ENCODE results near the gene TCTN2. TPM values are rescaled to one million over a fixed set of nuclear protein-coding genes. Genes with fewer than 3 reads are reported as not detected.
A peak's percentile ranks its signal among the peaks of the same experiment; 100 is the strongest.

TCTN2 gene
- total and polyA plus RNA-seq, 2 of the 8 experiments (the other 6 are each of a cell fraction or from before 2014, with no cell fraction given) = 7.5 to 8.4 TPM

GRCh38 chr12:123671876-123672275 lies 963 bp downstream of the TCTN2 start:
- H3K23ac ChIP-seq (ENCODE audit: insufficient read length) = no peak overlapping the region
- H3K4me1 ChIP-seq (replicated peaks in 1 of 4; ENCODE audit: control insufficient read depth in 3 of 4, insufficient read depth in 4 of 4, low read length in 3 of 4) = peaks cover 0 to 4% (median 0%) of the 10 kb centered on the region in 4 experiments; a peak in 2 of 7 replicates
- no peak overlapping the region for H3K14ac ChIP-seq (ENCODE audit: insufficient read length)
- H3K9ac ChIP-seq (replicated peaks in 1 of 4; ENCODE audit: extremely low read depth in 1 of 4, low read depth in 3 of 4, low read length in 3 of 4) = peak overlapping the region in 1 of 4 experiments; percentile 49; a peak in 1 of 7 replicates
- H2BK20ac ChIP-seq (ENCODE audit: low read length) = no peak overlapping the region
- no peaks in the 10 kb centered on the region for H3K27me3 ChIP-seq (replicated peaks in 1 of 4; ENCODE audit: control insufficient read depth in 3 of 4, extremely low read depth in 1 of 4, insufficient read depth in 3 of 4, low read length in 3 of 4)
- H3K79me1 ChIP-seq (ENCODE audit: low read depth, low read length) = no peaks in the 10 kb centered on the region
- no peak overlapping the region for H3K27ac ChIP-seq (ENCODE audit: low read depth, low read length)
- WGBS, 2 experiments (ENCODE audit: extremely low coverage in 1 of 2, insufficient coverage in 1 of 2, insufficient read length in 1 of 2, insufficient replicate concordance in 2 of 2, low coverage in 1 of 2, low lambda C conversion rate in 2 of 2, missing lambda C conversion rate in 1 of 2) = 90% methylated on average over 6 of the region's 6 CpGs; no CpG with 5 or more reads in 1 of the 2 experiments
- H2AFZ ChIP-seq (ENCODE audit: low read length) = no peak overlapping the region
- no peak overlapping the region for H3K4ac ChIP-seq (replicated peaks; ENCODE audit: insufficient read length, low read depth, low read length)
- H2BK12ac ChIP-seq (ENCODE audit: low read depth, low read length) = no peak overlapping the region
- H3K23me2 ChIP-seq (ENCODE audit: low read depth, low read length) = peaks cover 4% of the 10 kb centered on the region; the same call in 1 of the 2 replicates
- H2BK120ac ChIP-seq (replicated peaks; ENCODE audit: low read depth, low read length) = no peak overlapping the region
- H3K18ac ChIP-seq (ENCODE audit: extremely low read depth, low read length) = no peak overlapping the region
- H4K91ac ChIP-seq (replicated peaks; ENCODE audit: insufficient read length, low read length) = no peak overlapping the region
- H3K36me3 ChIP-seq (ENCODE audit: control insufficient read depth in 2 of 4, insufficient read depth in 4 of 4, low read length in 3 of 4) = no peaks in the 10 kb centered on the region; a peak in 1 of 8 replicates
- H2BK15ac ChIP-seq (ENCODE audit: low read length) = no peak overlapping the region
- no peaks in the 10 kb centered on the region for H3K79me2 ChIP-seq (ENCODE audit: control insufficient read depth in 1 of 2, insufficient read depth in 2 of 2, low read length in 2 of 2)
- ChIA-PET POLR2A (ENCODE audit: partially characterized antibody) (interaction anchor here (0.6 to 1.7 kb wide), 7 partner anchors 10 to 88 kb away, joined by 3 to 4 read pairs (median 3); partner anchors contain the start of gene TMED2), CTCF (ENCODE audit: partially characterized antibody) (interaction anchor here (1.2 kb wide), 1 partner anchor 50 kb away, joined by 3 read pairs; no protein-coding TSS in a partner anchor)
- DNase-seq (ENCODE audit: low read depth in 1 of 2, low spot score in 2 of 2) (no peak), FAIRE-seq (no peak)
- H3K4me3 ChIP-seq (ENCODE audit: extremely low read depth in 1 of 4, insufficient read depth in 2 of 4, low read depth in 3 of 4, low read length in 4 of 4) = peak overlapping the region; percentile 76 to 87 (median 80); a peak in 7 of 8 replicates
- peak overlapping the region; percentile 79 to 95; a peak in 3 of 4 replicates for H3K4me2 ChIP-seq (ENCODE audit: insufficient read depth in 1 of 2, low read depth in 2 of 2, low read length in 2 of 2)
- H4K8ac ChIP-seq (ENCODE audit: extremely low read depth, insufficient read depth, low read length) = no peak overlapping the region
- no peaks in the 10 kb centered on the region for H3K9me3 ChIP-seq (ENCODE audit: insufficient read depth in 2 of 2, low read depth in 1 of 2, low read length in 1 of 2)
- H2AK5ac ChIP-seq (ENCODE audit: low read depth, low read length) = no peak overlapping the region
- no peak overlapping the region for H4K5ac ChIP-seq (ENCODE audit: insufficient read length, low read depth, low read length)
- H2BK5ac ChIP-seq (ENCODE audit: low read depth, low read length) = no peak overlapping the region
- no peak overlapping the region for H3K56ac ChIP-seq (replicated peaks; ENCODE audit: insufficient read length, low read depth, low read length)
- H4K20me1 ChIP-seq (replicated peaks in 1 of 2; ENCODE audit: control insufficient read depth in 1 of 2, insufficient read depth in 2 of 2, low read length in 2 of 2) = no peaks in the 10 kb centered on the region
- TF ChIP-seq RNF2 (IDR thresholded peaks at IDR 0.05; ENCODE audit: borderline replicate concordance, low read depth, low read length, missing control alignments, poor library complexity, severe bottlenecking) (no peak), TAF1 (IDR thresholded peaks at IDR 0.05; ENCODE audit: low read depth, low read length) (no peak), CHD1 (IDR thresholded peaks at IDR 0.05; ENCODE audit: low read depth, low read length) (no peak), MAFK (IDR thresholded peaks at IDR 0.05; ENCODE audit: low read depth, low read length) (no peak), TCF12 (IDR thresholded peaks at IDR 0.05; ENCODE audit: low read depth, low read length) (no peak), SRF (IDR thresholded peaks at IDR 0.05; ENCODE audit: low read depth, low read length) (no peak), SUZ12 (IDR thresholded peaks at IDR 0.05; ENCODE audit: low read length) (no peak), TEAD4 (IDR thresholded peaks at IDR 0.05; ENCODE audit: low read depth, low read length) (no peak), SP2 (IDR thresholded peaks at IDR 0.05; ENCODE audit: low read length) (no peak), SP4 (IDR thresholded peaks at IDR 0.05; ENCODE audit: low read length) (no peak), ZNF274 (IDR thresholded peaks at IDR 0.05; ENCODE audit: borderline replicate concordance, extremely low read depth, low read length) (no peak), RXRA (IDR thresholded peaks at IDR 0.05; ENCODE audit: insufficient read depth, low read depth, low read length) (no peak), KDM4A (IDR thresholded peaks at IDR 0.05; ENCODE audit: low read depth, low read length, severe bottlenecking) (no peak), RBBP5 (IDR thresholded peaks at IDR 0.05; ENCODE audit: borderline replicate concordance, low read depth, low read length) (no peak), TAF7 (optimal IDR thresholded peaks at IDR 0.05; ENCODE audit: borderline replicate concordance, low read depth, low read length) (no peak)

All from H1 (cell line).